Panc1 (cell line): ENCODE measurements around the gene RERGL. TPM values are rescaled to one million over a fixed set of nuclear protein-coding genes. Genes with fewer than 3 reads are reported as not detected.

Experiments
- ATAC-seq: fragments of 200-7000 bp; cut with Tn5 transposase; 2 replicates; pipeline ENCODE4 v1.9.1; 2020; ENCODE audit warnings: mild to moderate bottlenecking, moderate library complexity
- BruUV-seq: library from RNA; stranded (reverse); fragments of 400-500 nt; replicated peaks from 2 replicates; lab custom pipeline; 2021; lab: Mats Ljungman, UMichigan
- CTCF ChIA-PET: fragments of 300-600 bp; sonication (Branson Sonifier 250); formaldehyde crosslinking; loops from one replicate; lab custom pipeline; 2022; ENCODE audit warnings: antibody characterized with exemption; lab: Charles Lee
- POLR2A ChIA-PET: fragments of 300-600 bp; sonication (Branson Sonifier 250); formaldehyde crosslinking; loops from one replicate; lab custom pipeline; 2022; ENCODE audit warnings: antibody characterized with exemption; lab: Charles Lee
- DNase-seq: peaks from one replicate; pipeline ENCODE4 v3.0.0-alpha.2; 2010; ENCODE audit warnings: low read depth, low spot score
- H3K27ac ChIP-seq: 2 replicates; pipeline ENCODE4 v1.5.1; 2011; ENCODE audit warnings: mild to moderate bottlenecking, low read length, inconsistent platforms
- H3K27me3 ChIP-seq: fragments of 200-500 bp; sonication (Bioruptor generic); 2 replicates; pipeline ENCODE4 v1.6.0; 2014; ENCODE audit warnings: low read length, inconsistent platforms; ENCODE audit not compliant: control insufficient read depth, insufficient read depth
- H3K36me3 ChIP-seq: fragments of 200-500 bp; sonication (Bioruptor generic); 2 replicates; pipeline ENCODE4 v1.5.1; 2014; ENCODE audit warnings: inconsistent platforms, mild to moderate bottlenecking, low read length, moderate library complexity; ENCODE audit not compliant: control insufficient read depth, insufficient read depth
- H3K4me1 ChIP-seq: 2 replicates; pipeline ENCODE4 v1.5.1; 2011; ENCODE audit warnings: inconsistent platforms, mild to moderate bottlenecking, low read length, moderate library complexity; ENCODE audit not compliant: control insufficient read depth, insufficient read depth
- H3K4me3 ChIP-seq, 2 experiments: 2 replicates each; pipeline ENCODE4 v1.5.1; 2011 to 2012; ENCODE audit warnings: low read depth in 2 of 2, low read length in 2 of 2, mild to moderate bottlenecking in 2 of 2, inconsistent platforms in 1 of 2, moderate library complexity in 1 of 2
- H3K9me3 ChIP-seq: fragments of 200-500 bp; sonication (Bioruptor generic); 2 replicates; pipeline ENCODE4 v1.5.1; 2014; ENCODE audit warnings: low read depth, mild to moderate bottlenecking, inconsistent platforms, low read length, moderate library complexity; ENCODE audit not compliant: control insufficient read depth, insufficient read depth
- POLR2AphosphoS5 ChIP-seq: IDR thresholded peaks from 2 replicates; pipeline ENCODE4 v1.6.1; 2012; ENCODE audit warnings: mild to moderate bottlenecking, low read depth, low read length, moderate library complexity
- SIN3A ChIP-seq: IDR thresholded peaks from 2 replicates; pipeline ENCODE4 v1.6.1; 2012; ENCODE audit warnings: low read depth, mild to moderate bottlenecking, low read length, moderate library complexity, borderline replicate concordance; ENCODE audit not compliant: insufficient read depth
- TCF7L2 ChIP-seq: IDR thresholded peaks from 2 replicates; pipeline ENCODE4 v1.6.1; 2011; ENCODE audit warnings: mild to moderate bottlenecking, low read depth, low read length, inconsistent platforms
- in situ Hi-C: cut with HindIII; loops from 2 replicates; pipeline ENCODE4 v1.10.0; 2016; ENCODE audit warnings: low sequenced_read_pairs, low pct_unique_long_range_greater_than_20kb
- intact Hi-C: fragments of 100-400 bp; cut with micrococcal nuclease; formaldehyde crosslinking; loops from one replicate; pipeline ENCODE4 v1.10.0; 2022; ENCODE audit not compliant: unreplicated experiment
- total RNA-seq: library from RNA; stranded (reverse); gene quantifications from one replicate; pipeline ENCODE4 v1.2.1, GENCODE V29; 2021; ENCODE audit not compliant: unreplicated experiment
- TF ChIP-seq, protein P1 (sequence below): fragments of 450-650 bp; IDR thresholded peaks from 2 replicates; pipeline ENCODE4 v1.5.1; 2017; ENCODE audit warnings: mild to moderate bottlenecking
- TF ChIP-seq, protein P2 (sequence below), 2 experiments: IDR thresholded peaks; 2 replicates each; pipeline ENCODE4 v1.6.1; 2011 to 2012; ENCODE audit warnings: low read depth in 2 of 2, control low read depth in 1 of 2, low read length in 1 of 2, mild to moderate bottlenecking in 1 of 2, moderate library complexity in 1 of 2; ENCODE audit not compliant: insufficient read depth in 1 of 2

RERGL gene
- total RNA-seq, 1 experiment from 2014 or later = not detected

DNA sequence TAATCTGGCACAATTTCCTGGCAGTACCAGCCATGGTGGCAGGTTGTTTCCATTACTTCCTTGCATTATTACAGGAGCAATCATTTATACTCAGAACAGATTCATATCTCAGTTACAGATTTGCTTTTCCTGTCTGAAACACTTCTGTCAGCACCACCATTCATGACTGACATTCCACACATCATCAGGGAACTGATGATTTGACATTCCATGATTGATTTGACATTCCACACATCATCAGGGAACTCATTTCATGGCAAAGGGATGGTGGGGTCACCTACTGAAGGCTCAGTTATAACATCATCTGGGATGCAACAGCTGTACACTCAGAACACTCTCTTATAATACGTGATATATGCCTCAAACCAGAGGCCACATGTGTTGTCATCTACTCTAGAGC, 30.9 kb upstream of the RERGL start:
- H3K4me1 ChIP-seq = no peaks in the 10 kb centered on the region
- H3K36me3 ChIP-seq = no peaks in the 10 kb centered on the region
- intact Hi-C loops = no loop called here
- no peaks in the 10 kb centered on the region for H3K27me3 ChIP-seq
- H3K27ac ChIP-seq = no peak overlapping the region
- ATAC-seq (no peak), DNase-seq (no peak)
- no peak for TF ChIP-seq TCF7L2
- TF ChIP-seq, protein P1, sequence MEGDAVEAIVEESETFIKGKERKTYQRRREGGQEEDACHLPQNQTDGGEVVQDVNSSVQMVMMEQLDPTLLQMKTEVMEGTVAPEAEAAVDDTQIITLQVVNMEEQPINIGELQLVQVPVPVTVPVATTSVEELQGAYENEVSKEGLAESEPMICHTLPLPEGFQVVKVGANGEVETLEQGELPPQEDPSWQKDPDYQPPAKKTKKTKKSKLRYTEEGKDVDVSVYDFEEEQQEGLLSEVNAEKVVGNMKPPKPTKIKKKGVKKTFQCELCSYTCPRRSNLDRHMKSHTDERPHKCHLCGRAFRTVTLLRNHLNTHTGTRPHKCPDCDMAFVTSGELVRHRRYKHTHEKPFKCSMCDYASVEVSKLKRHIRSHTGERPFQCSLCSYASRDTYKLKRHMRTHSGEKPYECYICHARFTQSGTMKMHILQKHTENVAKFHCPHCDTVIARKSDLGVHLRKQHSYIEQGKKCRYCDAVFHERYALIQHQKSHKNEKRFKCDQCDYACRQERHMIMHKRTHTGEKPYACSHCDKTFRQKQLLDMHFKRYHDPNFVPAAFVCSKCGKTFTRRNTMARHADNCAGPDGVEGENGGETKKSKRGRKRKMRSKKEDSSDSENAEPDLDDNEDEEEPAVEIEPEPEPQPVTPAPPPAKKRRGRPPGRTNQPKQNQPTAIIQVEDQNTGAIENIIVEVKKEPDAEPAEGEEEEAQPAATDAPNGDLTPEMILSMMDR = no peak
- no peak for TF ChIP-seq POLR2AphosphoS5
- no peak for TF ChIP-seq SIN3A
- TF ChIP-seq, protein P2, sequence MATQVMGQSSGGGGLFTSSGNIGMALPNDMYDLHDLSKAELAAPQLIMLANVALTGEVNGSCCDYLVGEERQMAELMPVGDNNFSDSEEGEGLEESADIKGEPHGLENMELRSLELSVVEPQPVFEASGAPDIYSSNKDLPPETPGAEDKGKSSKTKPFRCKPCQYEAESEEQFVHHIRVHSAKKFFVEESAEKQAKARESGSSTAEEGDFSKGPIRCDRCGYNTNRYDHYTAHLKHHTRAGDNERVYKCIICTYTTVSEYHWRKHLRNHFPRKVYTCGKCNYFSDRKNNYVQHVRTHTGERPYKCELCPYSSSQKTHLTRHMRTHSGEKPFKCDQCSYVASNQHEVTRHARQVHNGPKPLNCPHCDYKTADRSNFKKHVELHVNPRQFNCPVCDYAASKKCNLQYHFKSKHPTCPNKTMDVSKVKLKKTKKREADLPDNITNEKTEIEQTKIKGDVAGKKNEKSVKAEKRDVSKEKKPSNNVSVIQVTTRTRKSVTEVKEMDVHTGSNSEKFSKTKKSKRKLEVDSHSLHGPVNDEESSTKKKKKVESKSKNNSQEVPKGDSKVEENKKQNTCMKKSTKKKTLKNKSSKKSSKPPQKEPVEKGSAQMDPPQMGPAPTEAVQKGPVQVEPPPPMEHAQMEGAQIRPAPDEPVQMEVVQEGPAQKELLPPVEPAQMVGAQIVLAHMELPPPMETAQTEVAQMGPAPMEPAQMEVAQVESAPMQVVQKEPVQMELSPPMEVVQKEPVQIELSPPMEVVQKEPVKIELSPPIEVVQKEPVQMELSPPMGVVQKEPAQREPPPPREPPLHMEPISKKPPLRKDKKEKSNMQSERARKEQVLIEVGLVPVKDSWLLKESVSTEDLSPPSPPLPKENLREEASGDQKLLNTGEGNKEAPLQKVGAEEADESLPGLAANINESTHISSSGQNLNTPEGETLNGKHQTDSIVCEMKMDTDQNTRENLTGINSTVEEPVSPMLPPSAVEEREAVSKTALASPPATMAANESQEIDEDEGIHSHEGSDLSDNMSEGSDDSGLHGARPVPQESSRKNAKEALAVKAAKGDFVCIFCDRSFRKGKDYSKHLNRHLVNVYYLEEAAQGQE (IDR thresholded peaks at IDR 0.05; ENCODE audit: insufficient read depth in 1 of 2, low read depth in 2 of 2, low read length in 1 of 2) = no peak
- in situ Hi-C loops = no loop called here
- ChIA-PET POLR2A (no interaction called here), CTCF (no interaction called here)
- H3K4me3 ChIP-seq = no peak overlapping the region
- no TSS peak for BruUV-seq
- no peaks in the 10 kb centered on the region for H3K9me3 ChIP-seq

DNA sequence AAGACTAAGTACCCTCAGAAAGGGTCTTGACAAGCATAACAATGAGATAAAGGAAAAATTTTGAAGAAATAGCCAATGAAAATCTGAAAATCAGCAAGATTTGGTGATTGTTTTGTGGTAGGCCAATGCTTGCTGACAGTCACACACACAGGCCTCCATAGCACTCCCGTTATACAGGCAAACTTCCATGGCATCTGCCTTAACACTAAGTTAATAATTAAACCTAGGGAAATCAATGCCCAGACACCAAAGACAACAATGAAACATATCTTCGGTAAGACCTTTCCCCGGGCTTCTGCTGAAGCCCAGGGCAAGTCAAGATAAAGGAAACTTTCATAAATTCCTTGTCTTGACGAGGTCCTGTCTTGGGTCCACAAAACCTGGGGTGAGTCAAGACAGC, 18.6 kb upstream of the RERGL start:
- Histone ChIP-seq H3K4me1 (no peaks in the 10 kb centered on the region), H3K27me3 (no peaks in the 10 kb centered on the region), H3K27ac (no peak overlapping the region), H3K36me3 (no peaks in the 10 kb centered on the region), H3K4me3 (no peak overlapping the region), H3K9me3 (no peaks in the 10 kb centered on the region)
- intact Hi-C loops = no loop called here
- no peak for DNase-seq
- ATAC-seq = no peak
- TF ChIP-seq, protein P2 (IDR thresholded peaks at IDR 0.05; ENCODE audit: insufficient read depth in 1 of 2, low read depth in 2 of 2, low read length in 1 of 2) = no peak
- TF ChIP-seq, protein P1 = no peak
- TF ChIP-seq SIN3A (no peak), TCF7L2 (no peak), POLR2AphosphoS5 (no peak)
- POLR2A ChIA-PET = no interaction called here
- in situ Hi-C loops = no loop called here
- CTCF ChIA-PET = no interaction called here
- no TSS peak for BruUV-seq
